HG03045 (cell line): ENCODE measurements around the gene TRIM49D2.
"Not testable (repeated sequence)": the region's sequence is repeated elsewhere in the genome, so short reads cannot be mapped to it uniquely, and the experiment has no call there.

Experiments
- ATAC-seq: cut with Tn5 transposase; IDR thresholded peaks from one replicate; pipeline ENCODE4 v1.9.1; 2021; ENCODE audit warnings: mild to moderate bottlenecking, moderate library complexity; ENCODE audit not compliant: unreplicated experiment

The TRIM49D2 gene, protein sequence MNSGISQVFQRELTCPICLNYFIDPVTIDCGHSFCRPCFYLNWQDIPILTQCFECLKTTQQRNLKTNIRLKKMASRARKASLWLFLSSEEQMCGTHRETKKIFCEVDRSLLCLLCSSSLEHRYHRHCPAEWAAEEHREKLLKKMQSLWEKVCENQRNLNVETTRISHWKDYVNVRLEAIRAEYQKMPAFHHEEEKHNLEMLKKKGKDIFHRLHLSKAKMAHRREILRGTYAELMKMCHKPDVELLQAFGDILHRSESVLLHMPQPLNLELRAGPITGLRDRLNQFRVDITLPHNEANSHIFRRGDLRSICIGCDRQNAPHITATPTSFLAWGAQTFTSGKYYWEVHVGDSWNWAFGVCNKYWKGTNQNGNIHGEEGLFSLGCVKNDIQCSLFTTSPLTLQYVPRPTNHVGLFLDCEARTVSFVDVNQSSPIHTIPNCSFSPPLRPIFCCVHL

DNA sequence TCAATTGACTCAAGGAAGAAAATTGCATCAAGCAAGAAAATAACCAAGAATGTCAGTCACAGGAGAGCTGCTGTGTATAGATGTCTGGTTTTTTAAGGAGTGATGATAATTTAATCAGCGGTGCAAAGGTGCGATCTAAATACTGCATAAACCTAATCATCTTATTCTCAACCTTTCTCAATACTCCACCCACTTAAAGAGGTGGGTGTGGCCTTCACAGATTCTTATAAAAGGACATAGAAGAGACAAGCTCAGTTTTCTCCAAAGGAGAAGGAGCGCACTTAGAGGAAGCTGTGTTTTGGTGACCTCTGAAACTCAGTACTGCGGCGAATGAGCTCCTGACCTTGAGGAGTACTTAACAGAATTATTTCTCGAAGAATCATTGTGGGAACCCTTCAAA, at the start of gene TRIM49D2:
TRIM49D2 (plus strand) TSS at position 301 of the 400 bp plus-strand sequence. CDS start 2,698 bp downstream, outside the sequence.
- not testable (repeated sequence) for ATAC-seq

DNA sequence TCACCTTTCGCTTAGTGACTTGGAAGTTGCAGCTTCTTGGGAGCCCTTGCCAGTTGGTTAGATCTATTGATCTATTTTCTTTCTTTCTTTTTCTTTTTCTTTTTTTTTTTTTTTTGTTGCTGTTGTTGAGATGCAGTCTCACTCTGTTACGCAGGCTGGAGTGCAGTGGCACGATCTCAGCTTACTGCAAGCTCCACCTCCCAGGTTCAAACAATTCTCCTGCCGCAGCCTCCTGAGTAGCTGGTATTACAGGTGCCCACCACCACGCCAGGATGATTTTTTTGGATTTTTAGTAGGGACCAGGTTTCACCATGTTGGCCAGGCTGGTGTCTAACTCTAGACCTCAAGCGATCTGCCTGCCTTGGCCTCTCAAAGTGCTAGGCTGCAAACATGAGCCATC, 46.4 kb upstream of the TRIM49D2 start:
- ATAC-seq: not testable (repeated sequence)

DNA sequence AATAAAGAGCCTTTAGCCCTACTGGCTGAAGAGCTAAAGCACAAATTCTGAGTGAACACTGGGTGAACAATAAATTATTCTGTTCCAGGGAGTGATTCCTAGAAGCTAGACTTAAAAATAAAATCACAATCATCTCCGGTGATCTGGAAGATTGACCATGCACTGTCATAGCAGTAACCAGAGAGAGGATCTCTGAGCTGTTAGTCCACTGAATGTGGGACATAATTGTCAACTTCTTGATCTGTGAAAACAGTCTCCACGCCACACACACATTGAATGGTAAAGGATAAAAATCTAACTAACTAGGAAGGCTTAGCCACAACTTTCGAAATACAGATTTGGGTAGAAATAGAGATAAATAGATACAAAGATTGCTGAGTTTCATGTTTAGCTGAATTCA, 30.6 kb upstream of the TRIM49D2 start:
- ATAC-seq: not testable (repeated sequence)

DNA sequence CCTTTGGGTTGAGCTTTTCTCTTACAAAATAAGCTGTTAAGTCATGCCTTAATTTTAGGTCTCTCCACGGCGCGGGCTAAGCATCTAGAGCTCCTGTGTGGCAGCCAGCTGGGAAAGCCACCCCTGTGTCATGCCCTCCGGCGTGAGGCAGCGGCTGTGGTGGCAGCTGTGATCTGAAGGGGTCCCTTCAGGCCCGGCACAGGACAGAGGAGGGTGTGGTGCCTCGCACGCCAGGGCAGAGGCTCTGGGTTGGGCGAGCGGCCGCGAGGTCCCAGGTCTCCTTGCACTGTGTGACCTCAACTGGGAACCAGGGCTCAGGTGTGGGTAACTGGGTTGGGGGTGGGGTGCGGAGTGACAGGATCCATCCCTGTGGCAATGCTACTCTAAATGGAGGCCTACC, 23.1 kb upstream of the TRIM49D2 start:
- ATAC-seq: not testable (repeated sequence)

DNA sequence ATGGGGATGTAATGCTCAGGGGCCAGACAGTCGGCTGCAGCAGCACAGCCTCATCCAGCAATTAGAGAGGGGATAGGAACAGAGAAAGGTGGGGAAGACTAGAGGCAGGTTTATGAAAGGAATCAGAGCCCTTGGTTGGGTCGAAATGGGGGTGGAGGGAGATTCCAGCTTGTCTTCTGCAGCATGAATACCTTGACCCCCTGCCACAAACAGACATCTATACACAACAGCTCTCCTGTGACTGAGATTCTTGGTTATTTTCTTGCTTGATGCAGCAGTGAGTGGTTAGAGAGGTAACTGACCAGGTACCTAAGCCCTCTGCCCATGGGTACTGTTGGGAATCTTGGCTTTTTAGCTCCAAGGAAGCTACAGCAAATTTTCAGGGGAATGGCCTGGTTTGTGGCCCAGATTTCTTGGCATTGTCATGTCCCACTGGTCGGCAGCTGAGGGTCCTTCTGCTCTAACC, 1.6 kb upstream of the TRIM49D2 start, which contains the start of gene TRIM49D1:
TRIM49D1 (minus strand) TSS at position 51 of the 466 bp plus-strand sequence. CDS start 4,535 bp downstream, outside the sequence.
- no peak for ATAC-seq

DNA sequence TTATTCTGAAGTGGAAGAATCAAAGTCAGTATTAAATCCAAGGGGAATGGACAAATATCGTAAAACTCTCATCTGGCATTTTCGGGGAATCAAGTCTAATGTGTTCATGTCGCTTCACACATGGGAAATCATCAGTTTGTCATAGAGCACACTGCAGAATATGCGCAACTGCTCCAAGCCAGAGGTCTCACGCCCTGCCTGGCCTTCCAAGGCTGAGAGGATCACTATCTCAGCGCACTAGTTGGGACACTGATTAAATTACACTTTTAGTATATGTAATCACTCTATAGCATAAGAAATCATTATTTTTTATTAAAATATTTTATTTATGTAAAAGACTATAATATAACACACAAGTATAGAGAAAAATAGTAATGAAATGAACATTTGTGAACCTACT, 37.0 kb downstream of the TRIM49D2 start:
- ATAC-seq: not testable (repeated sequence)

DNA sequence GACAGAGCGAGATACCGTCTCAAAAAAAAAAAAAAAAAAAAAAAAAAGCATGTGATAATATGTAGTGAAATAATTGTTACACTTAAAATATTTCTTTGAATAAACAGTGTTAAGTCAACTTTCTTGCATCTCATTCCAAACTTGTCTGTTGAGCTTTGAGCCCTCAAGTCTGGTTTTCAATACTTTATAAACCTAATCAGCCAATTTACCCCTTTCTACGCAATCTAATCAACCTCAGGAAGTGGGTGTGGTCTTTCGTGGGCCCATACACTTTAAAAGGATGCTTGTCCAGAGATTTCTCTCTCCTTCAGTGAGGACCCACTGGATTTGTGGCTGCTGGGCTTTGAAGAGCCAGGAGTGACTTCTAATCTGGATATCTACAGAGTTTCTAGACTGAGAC, 41.9 kb downstream of the TRIM49D2 start, which contains the start of gene TRIM64:
TRIM64 (plus strand) TSS at position 301 of the 400 bp plus-strand sequence. CDS start 2,467 bp downstream, outside the sequence.
- ATAC-seq: not testable (repeated sequence)
